Neural progenitor cell (in vitro differentiated cells): ENCODE data around the gene ARHGAP26. TPM values are rescaled to one million over a fixed set of nuclear protein-coding genes. Genes with fewer than 3 reads are reported as not detected.

ENCODE experiments used
- DNase-seq: peaks from one replicate; pipeline ENCODE4 v3.0.0-alpha.2; 2016; ENCODE audit warnings: low spot score
- H2AFZ ChIP-seq: fragments of 200-600 bp; sonication (generic); replicated peaks from 2 replicates; pipeline ENCODE4 v1.6.1; 2016; ENCODE audit warnings: antibody characterized with exemption
- H3F3A ChIP-seq: fragments of 200-600 bp; sonication (generic); 2 replicates; pipeline ENCODE4 v1.6.1; 2016; ENCODE audit warnings: antibody characterized with exemption, low read depth
- H3K27ac ChIP-seq: fragments of 200-600 bp; sonication (generic); 2 replicates; pipeline ENCODE4 v1.5.1; 2016; ENCODE audit warnings: mild to moderate bottlenecking
- H3K27me3 ChIP-seq: fragments of 200-600 bp; sonication (generic); 2 replicates; pipeline ENCODE4 v1.6.1; 2016; ENCODE audit warnings: mild to moderate bottlenecking, moderate library complexity
- H3K36me3 ChIP-seq: fragments of 200-600 bp; sonication (generic); 2 replicates; pipeline ENCODE4 v1.5.1; 2016
- H3K4me1 ChIP-seq: fragments of 200-600 bp; sonication (generic); 2 replicates; pipeline ENCODE4 v1.6.1; 2016; ENCODE audit warnings: mixed run types
- H3K4me2 ChIP-seq: fragments of 200-600 bp; sonication (generic); 2 replicates; pipeline ENCODE4 v1.6.1; 2016
- H3K4me3 ChIP-seq: fragments of 200-600 bp; sonication (generic); 2 replicates; pipeline ENCODE4 v1.5.1; 2016
- H3K79me2 ChIP-seq: fragments of 200-600 bp; sonication (generic); 2 replicates; pipeline ENCODE4 v1.6.1; 2016; ENCODE audit warnings: low read depth
- H3K9ac ChIP-seq: fragments of 200-600 bp; sonication (generic); 2 replicates; pipeline ENCODE4 v1.6.1; 2016
- H3K9me3 ChIP-seq: fragments of 200-600 bp; sonication (generic); 2 replicates; pipeline ENCODE4 v1.5.1; 2016; ENCODE audit warnings: low read depth
- H4K20me1 ChIP-seq: fragments of 200-600 bp; sonication (generic); 2 replicates; pipeline ENCODE4 v1.6.1; 2016; ENCODE audit warnings: low read depth
- H3K27ac Mint-ChIP-seq: 3 replicates; pipeline ENCODE4 v1.8.0; 2021; ENCODE audit warnings: mixed read lengths
- H3K27me3 Mint-ChIP-seq: 2 replicates; pipeline ENCODE4 v1.8.0; 2022; ENCODE audit warnings: low read depth, mild to moderate bottlenecking, inconsistent platforms, moderate library complexity, mixed read lengths; ENCODE audit not compliant: insufficient read depth
- H3K36me3 Mint-ChIP-seq: 3 replicates; pipeline ENCODE4 v1.8.0; 2021; ENCODE audit warnings: mixed read lengths
- H3K4me1 Mint-ChIP-seq: 3 replicates; pipeline ENCODE4 v1.8.0; 2021; ENCODE audit warnings: mixed read lengths
- H3K4me3 Mint-ChIP-seq: 3 replicates; pipeline ENCODE4 v1.8.0; 2021; ENCODE audit warnings: mild to moderate bottlenecking, moderate library complexity, mixed read lengths
- H3K9me3 Mint-ChIP-seq: 3 replicates; pipeline ENCODE4 v1.8.0; 2020; ENCODE audit warnings: mixed read lengths
- CTCF ChIP-seq: fragments of 200-600 bp; sonication (generic); IDR thresholded peaks from 2 replicates; pipeline ENCODE4 v1.5.1; 2017; ENCODE audit warnings: antibody characterized with exemption, mild to moderate bottlenecking
- EZH2 ChIP-seq: fragments of 200-600 bp; sonication (generic); IDR thresholded peaks from 2 replicates; pipeline ENCODE4 v1.6.1; 2017; ENCODE audit warnings: antibody characterized with exemption, mild to moderate bottlenecking, moderate library complexity
- EZH2phosphoT487 ChIP-seq: fragments of 200-600 bp; sonication (generic); IDR thresholded peaks from 2 replicates; pipeline ENCODE4 v1.6.1; 2017; ENCODE audit warnings: antibody characterized with exemption
- total RNA-seq: library from RNA; depleted of rRNA; stranded (reverse); fragments of >200 nt; gene quantifications from 2 replicates; pipeline ENCODE4 v1.2.3, GENCODE V29; 2015; ENCODE audit warnings: low replicate concordance

ARHGAP26 gene
- total RNA-seq, 1 donor from 2014 or later: 7.0 TPM

- Mint-ChIP-seq H3K27me3 (peaks cover 2% of the 10 kb centered on the region), H3K9me3 (no peaks in the 10 kb centered on the region), H3K4me1 (no peaks in the 10 kb centered on the region), H3K36me3 (no peaks in the 10 kb centered on the region), H3K27ac (no peak overlapping the region), H3K4me3 (no peak overlapping the region)
- H3K27ac ChIP-seq: no peak overlapping the region
- no peaks in the 10 kb centered on the region for H3K79me2 ChIP-seq
- H2AFZ ChIP-seq: no peak overlapping the region
- H3K4me1 ChIP-seq: no peaks in the 10 kb centered on the region
- no peak overlapping the region for H3K4me2 ChIP-seq
- no peak overlapping the region for H3K4me3 ChIP-seq
- no peaks in the 10 kb centered on the region for H4K20me1 ChIP-seq
- H3K27me3 ChIP-seq: no peaks in the 10 kb centered on the region
- no peaks in the 10 kb centered on the region for H3F3A ChIP-seq
- H3K9ac ChIP-seq: no peak overlapping the region
- TF ChIP-seq CTCF (no peak), EZH2 (no peak), EZH2phosphoT487 (no peak)
- no peak for DNase-seq
- no peaks in the 10 kb centered on the region for H3K36me3 ChIP-seq
- no peaks in the 10 kb centered on the region for H3K9me3 ChIP-seq
Measured at GRCh38 chr5:143251946-143252345, 481.8 kb downstream of the ARHGAP26 start.

GRCh38 chr5:143254819-143255218, 484.6 kb downstream of the ARHGAP26 start:
- no peak for DNase-seq
- H3K36me3 ChIP-seq: no peaks in the 10 kb centered on the region
- no peak overlapping the region for H3K27ac Mint-ChIP-seq
- H3K4me3 ChIP-seq: no peak overlapping the region
- no peak overlapping the region for H3K9ac ChIP-seq
- H2AFZ ChIP-seq: no peak overlapping the region
- no peak overlapping the region for H3K27ac ChIP-seq
- H3F3A ChIP-seq: no peaks in the 10 kb centered on the region
- H3K27me3 Mint-ChIP-seq: peaks cover 2% of the 10 kb centered on the region
- no peaks in the 10 kb centered on the region for H3K9me3 ChIP-seq
- H3K4me2 ChIP-seq: no peak overlapping the region
- TF ChIP-seq CTCF: no peak
- no peak for TF ChIP-seq EZH2phosphoT487
- no peak for TF ChIP-seq EZH2
- H4K20me1 ChIP-seq: no peaks in the 10 kb centered on the region
- H3K4me1 ChIP-seq: no peaks in the 10 kb centered on the region
- H3K4me1 Mint-ChIP-seq: no peaks in the 10 kb centered on the region
- no peaks in the 10 kb centered on the region for H3K36me3 Mint-ChIP-seq
- no peaks in the 10 kb centered on the region for H3K27me3 ChIP-seq
- H3K9me3 Mint-ChIP-seq: no peaks in the 10 kb centered on the region
- no peak overlapping the region for H3K4me3 Mint-ChIP-seq
- no peaks in the 10 kb centered on the region for H3K79me2 ChIP-seq

- Mint-ChIP-seq H3K4me1 (no peaks in the 10 kb centered on the region), H3K36me3 (no peaks in the 10 kb centered on the region), H3K27ac (no peak overlapping the region), H3K9me3 (no peaks in the 10 kb centered on the region), H3K27me3 (no peaks in the 10 kb centered on the region), H3K4me3 (no peak overlapping the region)
- Histone ChIP-seq H3K9ac (no peak overlapping the region), H4K20me1 (no peaks in the 10 kb centered on the region), H3F3A (no peaks in the 10 kb centered on the region), H3K27ac (no peak overlapping the region), H3K36me3 (no peaks in the 10 kb centered on the region), H3K9me3 (no peaks in the 10 kb centered on the region), H3K4me3 (no peak overlapping the region), H2AFZ (no peak overlapping the region), H3K79me2 (no peaks in the 10 kb centered on the region), H3K4me1 (no peaks in the 10 kb centered on the region), H3K4me2 (no peak overlapping the region), H3K27me3 (no peaks in the 10 kb centered on the region)
- TF ChIP-seq EZH2 (no peak), EZH2phosphoT487 (no peak), CTCF (no peak)
- DNase-seq: no peak
Measured at GRCh38 chr5:143258559-143259253, 488.5 kb downstream of the ARHGAP26 start.
